Hematopoietic multipotent progenitor cell (in vitro differentiated cells): ENCODE results near the gene CCDC187. TPM values are rescaled to one million over a fixed set of nuclear protein-coding genes. Genes with fewer than 3 reads are reported as not detected.

Experiments used
- DNase-seq, 3 donors: peaks; one replicate each; pipeline ENCODE4 v3.0.0-alpha.2; 2011 to 2015; ENCODE audit warnings: low read depth in 2 of 3, low spot score in 2 of 3
- total RNA-seq: library from RNA; depleted of rRNA; stranded (reverse); fragments of >200 nt; gene quantifications from one replicate; pipeline ENCODE4 v1.2.3, GENCODE V29; 2012

CCDC187 gene
- total RNA-seq, 1 donor, result 0.81 TPM

- no peak for DNase-seq
Measured at GRCh38 chr9:136257381-136258298, 46.3 kb downstream of the CCDC187 start.

GRCh38 chr9:136255896-136256890 is 47.7 kb downstream of the CCDC187 start:
- peak in 1 of 3 donors; percentile 12 for DNase-seq

- no peak for DNase-seq
Measured at GRCh38 chr9:136255166-136255538, 48.7 kb downstream of the CCDC187 start.

DNA sequence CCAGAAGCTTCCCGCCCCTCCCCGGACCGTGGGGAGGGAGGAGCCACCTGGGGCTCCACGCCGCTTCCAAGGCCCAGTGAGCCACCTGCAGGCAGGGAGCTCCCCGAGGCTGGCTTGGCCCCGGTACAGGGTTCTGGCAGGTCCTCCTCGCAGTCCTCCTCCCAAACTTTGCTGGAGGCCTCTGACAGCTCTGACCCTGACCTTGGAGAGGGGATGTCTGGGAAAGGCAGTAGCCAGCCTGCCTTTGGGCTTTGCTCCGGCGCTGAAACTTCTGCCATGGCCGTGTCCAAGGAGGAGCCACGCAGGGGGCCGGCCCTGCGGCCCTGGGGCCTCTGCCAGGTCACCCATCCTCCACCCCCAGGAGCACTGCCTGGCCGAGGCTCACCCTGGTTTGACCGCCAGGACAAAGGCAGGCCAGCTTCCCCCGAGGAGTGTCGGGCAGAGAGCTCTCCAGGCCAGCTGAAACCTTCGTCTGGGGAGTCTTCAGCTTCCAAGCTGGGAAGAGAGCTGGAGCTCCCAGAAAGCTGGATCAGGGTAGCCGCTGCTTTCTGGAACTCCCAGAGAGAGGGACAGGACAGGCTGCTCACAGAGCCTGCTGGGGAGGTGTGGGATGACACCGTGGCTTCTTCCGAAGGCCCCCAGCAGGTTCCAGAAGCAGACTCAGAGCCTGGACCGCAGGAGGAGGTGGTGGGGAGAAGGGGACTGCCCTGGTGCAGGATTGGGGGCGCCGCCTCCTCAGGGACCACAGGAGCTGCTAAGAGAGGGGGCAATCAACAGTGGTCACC is 49.3 kb downstream of the CCDC187 start:
- no peak for DNase-seq

DNA sequence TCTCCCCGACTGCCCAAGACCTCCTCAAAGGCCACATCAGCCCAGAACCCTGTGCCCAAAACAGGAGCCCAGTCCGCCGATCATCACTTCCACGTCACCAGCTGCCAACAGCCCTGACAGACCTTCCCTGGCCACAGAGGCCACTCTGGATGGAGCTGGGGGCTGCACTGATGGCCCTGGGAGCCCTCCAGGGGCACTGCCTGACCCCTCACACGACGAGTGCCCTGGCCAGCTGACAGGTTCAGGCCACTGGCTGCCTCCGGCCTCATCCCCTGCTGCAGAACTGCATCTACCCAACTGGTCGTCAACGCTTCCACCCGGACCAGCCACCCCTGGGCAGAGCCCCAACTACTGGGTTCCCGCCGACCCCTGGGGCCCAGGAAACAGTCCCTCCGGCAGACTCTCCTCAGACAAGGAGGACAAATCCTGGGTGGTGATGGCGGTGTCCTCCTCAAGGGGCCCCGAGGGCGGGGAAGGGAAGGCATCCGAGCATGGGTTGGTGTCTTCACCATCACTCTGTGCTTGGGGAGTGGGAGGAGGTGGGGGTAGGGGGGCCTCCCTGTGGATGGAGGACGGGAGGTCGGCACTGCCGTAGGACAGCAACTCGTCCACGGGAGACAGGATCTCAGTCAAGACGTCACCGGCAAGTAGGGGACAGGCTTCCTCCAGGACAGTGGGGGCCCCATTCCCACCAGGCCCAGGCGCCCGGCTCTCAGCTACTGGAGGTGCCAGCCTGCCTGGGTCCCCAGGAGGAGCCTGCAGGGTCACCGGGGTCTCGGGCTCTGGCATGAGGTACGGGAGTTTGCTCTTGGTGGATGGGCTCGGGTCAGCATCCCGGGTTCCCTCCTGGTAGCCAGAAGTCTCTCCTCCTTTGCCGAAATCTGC is 50.4 kb downstream of the CCDC187 start:
- DNase-seq, result no peak

DNA sequence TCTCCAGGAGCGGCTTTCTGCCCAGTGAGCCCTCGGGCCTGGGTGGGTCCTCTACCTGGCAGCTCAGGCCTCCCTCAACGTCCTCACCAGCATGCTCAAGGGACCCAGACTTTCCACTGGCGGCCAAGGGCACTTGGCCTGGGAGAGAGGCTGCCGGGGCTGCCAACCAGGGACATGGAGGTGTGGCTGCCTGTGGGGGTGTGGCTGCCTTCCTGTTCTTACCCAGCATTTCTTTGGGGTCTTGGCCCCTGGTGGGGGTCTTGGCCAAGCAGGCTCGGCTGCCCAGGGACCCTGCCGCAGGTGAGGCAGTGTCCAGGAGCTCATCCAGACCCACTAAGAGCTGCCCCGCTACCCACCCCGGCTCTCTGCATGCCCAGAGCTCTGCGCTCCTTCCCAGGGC is 51.0 kb downstream of the CCDC187 start:
- no peak for DNase-seq

DNA sequence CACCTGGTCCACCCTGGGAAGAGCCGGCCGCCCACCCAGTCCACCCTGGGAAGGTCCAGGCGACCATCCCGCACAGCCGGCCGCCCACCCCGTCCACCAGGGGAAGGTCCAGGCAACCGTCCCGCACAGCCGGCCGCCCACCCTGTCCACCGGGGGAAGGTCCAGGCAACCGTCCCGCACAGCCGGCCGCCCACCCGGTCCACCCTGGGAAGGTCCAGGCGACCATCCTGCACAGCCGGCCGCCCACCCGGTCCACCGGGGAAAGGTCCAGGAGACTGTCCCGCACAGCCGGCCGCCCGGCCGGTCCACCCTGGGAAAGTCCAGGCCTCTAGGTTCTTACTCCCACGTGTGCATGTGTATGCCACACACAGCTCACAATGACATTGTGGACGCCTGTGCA is 51.6 kb downstream of the CCDC187 start:
- DNase-seq, result no peak

DNA sequence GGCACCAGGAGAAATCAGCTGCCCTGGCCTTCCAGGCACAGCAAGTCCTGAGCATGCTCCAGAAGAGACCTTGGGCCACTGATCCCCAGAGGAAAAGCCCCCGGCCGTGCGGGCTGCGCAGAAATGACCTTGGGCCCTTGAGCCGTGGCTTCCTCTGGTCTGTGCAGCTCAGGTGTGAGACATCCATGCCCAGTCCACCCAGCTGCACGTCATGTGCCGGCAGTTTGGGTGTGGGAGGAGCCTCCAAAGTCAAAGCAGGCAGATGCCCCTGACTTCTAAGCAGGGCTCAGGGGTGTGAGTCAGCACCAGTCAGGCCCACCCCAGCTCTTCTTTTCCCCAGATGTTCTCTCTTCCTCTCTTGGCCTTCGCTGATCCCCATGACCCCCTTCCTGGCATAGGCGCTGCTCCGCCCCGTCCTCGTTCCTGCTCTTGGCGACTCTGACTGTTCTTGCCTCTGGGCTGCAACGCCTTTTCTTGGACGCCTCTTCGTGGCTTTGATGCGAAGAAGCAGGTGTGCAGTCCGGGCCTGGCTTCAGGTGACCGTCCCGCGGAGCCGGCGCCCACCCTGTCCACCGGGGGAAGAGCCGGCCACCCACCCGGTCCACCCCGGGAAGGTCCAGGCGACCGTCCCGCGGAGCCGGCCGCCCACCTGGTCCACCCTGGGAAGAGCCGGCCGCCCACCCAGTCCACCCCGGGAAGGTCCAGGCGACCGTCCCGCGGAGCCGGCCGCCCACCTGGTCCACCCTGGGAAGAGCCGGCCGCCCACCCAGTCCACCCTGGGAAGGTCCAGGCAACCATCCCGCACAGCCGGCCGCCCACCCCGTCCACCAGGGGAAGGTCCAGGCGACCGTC is 52.4 kb downstream of the CCDC187 start:
- no peak for DNase-seq

GRCh38 chr9:136250676-136251075 is 53.2 kb downstream of the CCDC187 start:
- no peak for DNase-seq

DNA sequence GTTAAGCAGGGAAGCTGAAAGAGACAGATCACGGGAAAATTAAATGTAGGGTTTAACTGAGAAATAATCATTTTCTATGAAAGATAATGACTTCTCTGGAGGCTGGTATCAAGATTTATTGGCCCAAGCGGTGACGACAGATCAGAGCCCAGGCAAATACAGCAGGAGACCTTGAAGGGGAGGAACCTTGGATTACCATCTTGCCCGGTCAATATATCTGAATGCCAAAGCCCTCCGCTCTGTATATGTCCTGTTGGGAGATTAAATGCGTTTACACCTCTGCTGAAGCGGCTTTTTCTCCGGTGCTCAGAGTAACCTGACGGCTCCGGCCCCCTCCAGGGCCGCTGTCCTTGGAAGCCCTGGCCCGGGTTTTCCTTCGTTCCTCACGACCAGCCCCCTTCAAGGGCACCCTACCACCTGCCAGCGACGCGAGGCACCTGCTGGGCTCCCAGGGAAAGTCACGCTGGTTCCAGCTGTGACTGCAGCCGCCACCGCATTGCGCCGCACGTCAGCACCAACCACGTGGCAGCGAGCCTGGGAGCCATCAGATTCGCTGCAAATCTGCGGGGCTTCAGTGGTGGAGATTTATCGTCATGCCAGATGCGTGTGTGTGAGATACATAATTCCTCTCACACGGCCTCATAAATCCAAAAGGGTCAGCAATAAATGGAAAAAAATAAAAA is 53.9 kb downstream of the CCDC187 start:
- DNase-seq, result no peak

DNA sequence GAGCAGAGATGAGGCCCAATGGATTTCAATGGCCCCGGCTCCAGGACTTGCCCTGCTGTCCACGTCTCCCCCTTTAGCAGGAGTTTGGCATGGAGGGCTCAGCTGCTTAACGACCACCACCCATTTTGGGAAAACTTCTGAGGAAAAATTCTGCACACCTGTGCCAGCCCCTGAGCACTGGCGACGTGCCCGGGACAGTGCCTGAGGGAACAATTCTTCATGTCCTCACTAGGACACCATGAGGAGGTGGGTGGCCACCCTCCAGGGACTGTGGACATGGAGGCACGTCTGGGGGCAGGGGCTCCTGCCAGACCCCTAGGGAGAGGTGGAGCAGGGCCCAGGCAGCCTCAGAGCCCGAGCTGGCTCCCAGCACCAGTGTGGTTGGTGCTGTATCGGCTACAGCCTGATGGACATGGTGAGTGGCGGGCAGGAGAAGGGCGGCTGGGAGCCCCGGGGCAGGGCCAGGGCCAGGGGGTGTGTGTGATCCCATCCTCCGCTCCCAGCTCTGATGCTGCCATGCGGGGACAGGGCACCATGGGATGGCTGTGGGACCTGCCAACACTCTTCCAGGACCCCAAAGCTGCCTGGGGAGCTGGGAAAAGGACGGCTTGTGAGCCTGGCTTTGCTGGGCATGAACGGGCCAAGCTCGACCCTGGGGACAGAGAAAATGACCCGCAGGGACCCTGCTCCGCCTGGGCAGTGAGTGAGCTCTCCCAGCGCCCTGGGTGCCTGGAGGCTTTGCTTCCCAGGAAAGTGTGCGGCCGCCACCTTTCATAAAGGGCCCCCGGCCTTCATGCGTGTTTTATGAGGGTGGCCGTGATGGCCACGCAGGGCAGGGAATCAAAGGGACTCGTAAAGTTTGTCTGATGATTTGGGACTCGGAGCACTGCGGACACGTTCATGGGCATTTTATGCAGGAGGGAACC is 54.7 kb downstream of the CCDC187 start:
- DNase-seq, result no peak

DNA sequence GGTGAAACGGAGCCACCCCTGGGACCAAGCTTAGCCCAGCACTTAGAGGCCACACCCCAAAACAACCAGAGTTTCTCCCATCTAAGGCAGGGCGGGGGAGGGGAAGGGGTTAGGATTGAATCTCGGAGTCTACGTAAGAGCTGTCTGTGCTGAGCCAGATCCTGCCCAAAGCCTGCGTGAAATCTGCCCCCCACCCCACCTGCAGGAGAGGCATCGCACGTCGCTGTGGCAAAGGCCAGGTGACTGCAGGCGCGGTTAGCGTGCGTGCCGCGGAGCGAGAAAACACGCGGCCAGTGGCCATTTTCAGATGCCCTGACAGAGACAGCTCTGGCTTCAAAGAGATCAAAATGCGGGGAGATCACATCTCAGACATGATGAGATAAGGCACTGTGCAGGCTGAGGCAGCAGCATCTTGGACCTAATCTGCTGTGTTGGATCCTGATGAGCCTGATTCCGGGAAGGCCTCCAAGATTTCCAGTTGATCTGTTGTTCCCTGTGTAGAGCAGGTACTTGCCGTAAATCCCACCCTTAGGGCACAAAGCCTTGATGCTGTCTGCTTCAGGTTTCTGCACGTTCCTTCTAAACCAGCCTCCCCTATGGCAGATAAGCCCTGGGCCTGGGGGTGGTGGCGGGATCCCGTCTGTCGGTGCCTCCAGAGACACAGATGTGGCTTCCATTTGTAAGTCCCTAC is 55.8 kb downstream of the CCDC187 start:
- DNase-seq, result no peak

DNA sequence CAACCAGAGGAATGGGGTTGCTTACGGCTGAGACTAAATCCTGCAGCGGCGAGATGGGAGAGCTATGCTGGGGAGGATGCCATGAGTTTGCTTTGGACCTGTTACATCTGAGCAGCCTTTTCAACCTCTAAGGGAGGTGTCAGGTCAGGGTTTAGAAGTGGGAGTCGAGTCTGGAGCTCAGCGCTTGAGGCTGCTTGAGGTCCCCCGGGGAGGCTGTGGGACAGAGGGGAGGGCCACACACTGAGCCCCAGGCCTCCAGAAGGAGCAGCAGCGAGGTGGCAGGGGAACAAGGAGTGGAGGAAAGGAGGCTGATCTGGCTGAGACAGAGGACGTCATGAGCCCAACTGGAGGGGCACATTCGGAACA is 56.4 kb downstream of the CCDC187 start:
- no peak for DNase-seq

- no peak for DNase-seq
Measured at GRCh38 chr9:136246849-136247550, 56.9 kb downstream of the CCDC187 start.

DNA sequence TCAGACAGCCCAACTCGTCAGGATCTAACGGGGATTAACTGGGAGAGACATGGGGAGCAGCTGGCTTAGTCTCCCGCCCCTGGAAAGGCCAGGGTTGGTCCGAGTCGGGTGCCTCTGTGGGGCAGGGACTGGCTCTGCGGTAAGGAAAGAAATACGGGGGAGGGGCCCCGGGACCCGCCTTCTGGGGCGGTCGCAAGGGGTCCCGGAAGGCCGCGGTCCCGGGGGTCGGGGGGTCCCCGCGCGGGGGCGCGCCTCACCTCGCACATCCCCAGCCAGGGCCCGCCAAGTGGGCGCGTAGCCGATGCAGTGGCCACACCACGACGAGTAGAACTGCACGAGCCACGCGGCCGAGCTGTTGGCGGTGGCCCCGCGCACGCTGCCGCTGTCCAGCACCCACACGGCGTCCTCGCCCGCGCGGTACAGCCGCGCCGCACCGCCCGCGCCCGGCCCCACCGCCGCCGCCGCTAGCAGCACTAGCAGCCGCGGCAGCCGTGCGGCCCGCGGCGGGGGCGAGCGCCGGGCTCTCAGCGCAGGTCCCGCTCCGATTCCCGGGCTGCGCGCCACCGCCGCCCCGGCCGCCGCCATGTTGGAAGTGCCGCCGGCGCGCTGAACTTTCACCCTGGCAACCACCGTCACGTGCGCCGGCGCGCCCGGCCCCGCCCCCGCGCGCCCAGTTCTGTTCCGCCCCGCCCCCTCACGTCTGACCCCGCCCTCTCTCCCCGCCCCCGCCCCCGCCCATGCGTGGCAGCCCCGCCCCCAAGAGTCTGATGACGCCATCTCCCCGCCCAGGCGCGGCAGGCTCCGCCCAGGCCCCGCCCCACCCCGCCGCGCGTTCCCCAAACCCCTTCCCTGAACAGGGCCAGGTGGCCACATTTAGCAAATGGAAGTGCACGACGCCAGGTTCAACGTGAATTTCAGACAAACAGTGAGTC is 58.4 kb downstream of the CCDC187 start, which contains the start of gene QSOX2:
QSOX2 (minus strand) TSS at position 594 of the 932 bp plus-strand sequence; CDS start at position 585, 9 bp downstream.
- peak; percentile 74 to 82 (median 76) for DNase-seq
